ENCODE measurements around the gene GNAQ.
"Not testable (repeated sequence)": the region's sequence is repeated elsewhere in the genome, so short reads cannot be mapped to it uniquely, and the experiment has no call there.

The GNAQ gene

DNA sequence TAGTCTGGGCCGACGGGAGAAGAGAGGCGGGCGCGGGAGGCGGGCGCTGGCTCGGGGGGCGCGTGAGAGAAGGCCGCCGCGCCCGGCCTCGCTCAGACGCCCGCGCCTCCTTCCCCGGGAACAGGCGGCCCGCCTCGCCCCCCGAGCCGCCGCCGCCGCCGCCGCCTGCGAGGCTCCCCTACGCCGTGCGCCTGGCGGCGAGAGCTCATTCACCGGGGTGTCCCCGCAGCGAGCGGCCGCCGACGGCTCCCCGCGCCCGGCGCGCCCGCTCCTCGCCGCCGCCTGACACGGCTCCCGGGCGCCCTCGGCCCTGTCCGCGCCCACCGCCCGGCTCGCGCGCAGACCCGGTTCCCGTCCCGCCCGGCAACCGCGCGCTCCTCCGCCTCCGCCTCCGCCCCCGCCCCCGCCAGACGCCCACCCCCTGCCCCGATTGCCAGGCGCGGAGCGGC lies at the start of gene GNAQ:
GNAQ (minus strand) TSS at position 368 of the 449 bp plus-strand sequence. CDS start 576 bp downstream, outside the sequence.
- H3K27ac Mint-ChIP-seq, result peak within 1 kb of the TSS; percentile 96 to 97
- no peaks in the 10 kb centered on the region for H3K9me3 Mint-ChIP-seq
- DNase-seq, result peak; percentile 58 to 70
- ATAC-seq, result peak; percentile 55
- H3K27me3 Mint-ChIP-seq, result no peaks in the 10 kb centered on the region
- H3K4me3 Mint-ChIP-seq, result peak within 1 kb of the TSS; percentile 89 to 98
- H3K4me1 Mint-ChIP-seq, result peaks cover 61% of the 10 kb centered on the region

- H3K9me3 Mint-ChIP-seq, result peaks cover 27 to 31% of the 10 kb centered on the region in 2 donors
- no peaks in the 10 kb centered on the region for H3K27me3 Mint-ChIP-seq
- peak overlapping the region; percentile 91 to 97 for H3K27ac Mint-ChIP-seq
- ATAC-seq (peak; percentile 90), DNase-seq (peak; percentile 38 to 48)
- H3K4me3 Mint-ChIP-seq, result peak overlapping the region; percentile 45 to 52
- peaks cover 43% of the 10 kb centered on the region for H3K4me1 Mint-ChIP-seq
These were observed 43.0 kb upstream of the GNAQ start for GRCh38 chr9:78074385-78075291.

GRCh38 chr9:78073722-78074121 lies 42.1 kb upstream of the GNAQ start:
- H3K27me3 Mint-ChIP-seq, result no peaks in the 10 kb centered on the region
- peak overlapping the region; percentile 1 to 91 for H3K27ac Mint-ChIP-seq
- DNase-seq (no peak), ATAC-seq (no peak)
- H3K4me3 Mint-ChIP-seq, result peak overlapping the region in 1 of 2 donors; percentile 2
- H3K4me1 Mint-ChIP-seq, result peaks cover 43% of the 10 kb centered on the region
- peaks cover 22 to 23% of the 10 kb centered on the region in 2 donors for H3K9me3 Mint-ChIP-seq

DNA sequence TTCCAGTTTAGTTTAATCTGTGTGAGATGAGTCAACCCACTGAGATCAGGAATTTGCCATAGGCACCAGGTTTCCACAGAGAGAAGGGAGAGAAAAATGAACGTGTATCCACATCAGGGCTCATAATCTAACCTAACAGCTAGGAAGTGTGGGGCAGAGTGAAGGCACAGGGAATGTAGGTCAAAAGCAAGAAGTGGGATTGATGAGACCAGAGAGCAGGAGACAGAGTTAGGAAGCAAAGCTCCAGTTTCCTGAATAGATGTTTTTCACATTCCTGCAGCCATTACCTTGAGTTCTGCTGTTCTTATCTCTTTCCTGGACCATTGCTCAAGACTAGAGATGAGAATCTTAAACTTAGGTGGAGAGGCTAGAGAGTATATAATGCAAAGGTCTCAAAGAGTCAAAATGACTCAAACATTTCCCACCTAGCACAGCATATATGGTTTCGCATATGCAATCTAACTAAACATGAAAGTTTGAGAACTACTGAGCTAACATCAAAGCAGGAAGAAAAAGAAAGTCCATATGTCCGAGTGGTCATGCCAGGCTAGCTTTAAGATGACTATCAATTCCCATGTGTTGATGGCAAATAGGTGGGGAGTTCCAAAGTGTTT lies 41.1 kb upstream of the GNAQ start:
- DNase-seq, result no peak
- H3K4me1 Mint-ChIP-seq, result peaks cover 43% of the 10 kb centered on the region
- H3K27ac Mint-ChIP-seq, result peak overlapping the region in 1 of 2 donors; percentile 4
- peaks cover 15 to 17% of the 10 kb centered on the region in 2 donors for H3K9me3 Mint-ChIP-seq
- H3K27me3 Mint-ChIP-seq, result no peaks in the 10 kb centered on the region
- no peak overlapping the region for H3K4me3 Mint-ChIP-seq
- ATAC-seq, result peak; percentile 75

GRCh38 chr9:78070521-78070920 lies 38.9 kb upstream of the GNAQ start:
- H3K27me3 Mint-ChIP-seq, result no peaks in the 10 kb centered on the region
- peaks cover 13 to 16% of the 10 kb centered on the region in 2 donors for H3K9me3 Mint-ChIP-seq
- no peak overlapping the region for H3K27ac Mint-ChIP-seq
- H3K4me3 Mint-ChIP-seq, result no peak overlapping the region
- DNase-seq, result no peak
- H3K4me1 Mint-ChIP-seq, result peaks cover 33% of the 10 kb centered on the region
- no peak for ATAC-seq

- no peaks in the 10 kb centered on the region for H3K27me3 Mint-ChIP-seq
- H3K4me3 Mint-ChIP-seq, result no peak overlapping the region
- no peaks in the 10 kb centered on the region for H3K4me1 Mint-ChIP-seq
- no peak overlapping the region for H3K27ac Mint-ChIP-seq
- DNase-seq, result no peak
- H3K9me3 Mint-ChIP-seq, result peaks cover 8 to 19% of the 10 kb centered on the region in 2 donors
- ATAC-seq, result no peak
These were observed 32.5 kb upstream of the GNAQ start for GRCh38 chr9:78064075-78064474.

GRCh38 chr9:78062710-78063109 lies 31.1 kb upstream of the GNAQ start:
- Mint-ChIP-seq H3K4me1 (no peaks in the 10 kb centered on the region), H3K4me3 (no peak overlapping the region), H3K9me3 (peaks cover 8 to 26% of the 10 kb centered on the region in 2 donors), H3K27ac (no peak overlapping the region), H3K27me3 (no peaks in the 10 kb centered on the region)
- no peak for ATAC-seq
- DNase-seq, result no peak

GRCh38 chr9:78054218-78054617 lies 22.6 kb upstream of the GNAQ start:
- ATAC-seq, result peak; percentile 78
- peak overlapping the region in 1 of 2 donors; percentile 33 for H3K4me3 Mint-ChIP-seq

GRCh38 chr9:78053627-78054026 lies 22.0 kb upstream of the GNAQ start:
- Mint-ChIP-seq H3K4me1 (peaks cover 17% of the 10 kb centered on the region), H3K4me3 (no peak overlapping the region), H3K27ac (no peak overlapping the region), H3K27me3 (no peaks in the 10 kb centered on the region), H3K9me3 (peaks cover 0 to 14% of the 10 kb centered on the region in 2 donors)
- ATAC-seq (peak; percentile 40), DNase-seq (no peak)

More at GRCh38 chr9:78054218-78054617, 22.6 kb upstream of the GNAQ start:
- H3K27ac Mint-ChIP-seq, H3K27me3 Mint-ChIP-seq: not testable (repeated sequence)
- Mint-ChIP-seq H3K4me1 (peaks cover 17% of the 10 kb centered on the region), H3K9me3 (peaks cover 0 to 20% of the 10 kb centered on the region in 2 donors)
- DNase-seq, result peak in 1 of 2 donors; percentile 42

- ATAC-seq (no peak), DNase-seq (no peak)
- H3K27ac Mint-ChIP-seq, result no peak overlapping the region
- peaks cover 17% of the 10 kb centered on the region for H3K4me1 Mint-ChIP-seq
- H3K9me3 Mint-ChIP-seq, result peaks cover 0 to 8% of the 10 kb centered on the region in 2 donors
- H3K27me3 Mint-ChIP-seq, result no peaks in the 10 kb centered on the region
- H3K4me3 Mint-ChIP-seq, result no peak overlapping the region
These were observed 18.8 kb upstream of the GNAQ start for GRCh38 chr9:78050421-78050820.

DNA sequence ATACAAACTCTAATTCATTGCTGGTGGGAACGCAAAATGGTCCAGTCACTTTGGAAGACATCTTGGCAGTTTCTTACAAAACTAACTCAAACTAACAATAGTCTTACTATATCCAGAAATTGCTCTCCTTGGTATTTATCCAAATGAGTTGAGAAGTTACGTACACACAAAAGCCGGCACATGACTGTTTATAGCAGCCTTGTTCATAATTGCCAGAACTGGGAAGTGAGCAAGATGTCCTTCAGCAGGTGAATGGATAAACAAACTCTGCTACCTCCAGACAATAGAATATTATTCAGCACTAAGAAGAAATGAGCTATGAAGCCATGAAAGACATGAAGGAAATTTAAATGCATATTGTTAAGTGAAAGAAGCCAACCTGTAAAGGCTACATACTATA lies 17.9 kb upstream of the GNAQ start:
- Mint-ChIP-seq H3K9me3 (no peaks in the 10 kb centered on the region), H3K27me3 (peaks cover 8% of the 10 kb centered on the region), H3K4me1 (peaks cover 20% of the 10 kb centered on the region), H3K27ac (no peak overlapping the region), H3K4me3 (no peak overlapping the region)
- no peak for ATAC-seq
- DNase-seq, result no peak

GRCh38 chr9:78047106-78047505 lies 15.5 kb upstream of the GNAQ start:
- ATAC-seq (no peak), DNase-seq (no peak)
- Mint-ChIP-seq H3K4me1 (peaks cover 11% of the 10 kb centered on the region), H3K27ac (no peak overlapping the region), H3K27me3 (peaks cover 14% of the 10 kb centered on the region), H3K9me3 (no peaks in the 10 kb centered on the region), H3K4me3 (no peak overlapping the region)

GRCh38 chr9:78046112-78046511 lies 14.5 kb upstream of the GNAQ start:
- Mint-ChIP-seq H3K9me3 (no peaks in the 10 kb centered on the region), H3K27ac (no peak overlapping the region), H3K4me1 (peaks cover 11% of the 10 kb centered on the region), H3K27me3 (peaks cover 14% of the 10 kb centered on the region), H3K4me3 (no peak overlapping the region)
- DNase-seq, result no peak
- ATAC-seq, result no peak

GRCh38 chr9:78044886-78045285 lies 13.3 kb upstream of the GNAQ start:
- ATAC-seq, result no peak
- H3K27me3 Mint-ChIP-seq, result peaks cover 14% of the 10 kb centered on the region
- no peak overlapping the region for H3K4me3 Mint-ChIP-seq
- peaks cover 11% of the 10 kb centered on the region for H3K4me1 Mint-ChIP-seq
- DNase-seq, result no peak
- H3K27ac Mint-ChIP-seq, result no peak overlapping the region
- H3K9me3 Mint-ChIP-seq, result no peaks in the 10 kb centered on the region

GRCh38 chr9:78044189-78044588 lies 12.6 kb upstream of the GNAQ start:
- ATAC-seq (no peak), DNase-seq (no peak)
- H3K4me3 Mint-ChIP-seq, result no peak overlapping the region
- H3K4me1 Mint-ChIP-seq, result peaks cover 11% of the 10 kb centered on the region
- H3K27me3 Mint-ChIP-seq, result peaks cover 14% of the 10 kb centered on the region
- no peak overlapping the region for H3K27ac Mint-ChIP-seq
- H3K9me3 Mint-ChIP-seq, result no peaks in the 10 kb centered on the region

DNA sequence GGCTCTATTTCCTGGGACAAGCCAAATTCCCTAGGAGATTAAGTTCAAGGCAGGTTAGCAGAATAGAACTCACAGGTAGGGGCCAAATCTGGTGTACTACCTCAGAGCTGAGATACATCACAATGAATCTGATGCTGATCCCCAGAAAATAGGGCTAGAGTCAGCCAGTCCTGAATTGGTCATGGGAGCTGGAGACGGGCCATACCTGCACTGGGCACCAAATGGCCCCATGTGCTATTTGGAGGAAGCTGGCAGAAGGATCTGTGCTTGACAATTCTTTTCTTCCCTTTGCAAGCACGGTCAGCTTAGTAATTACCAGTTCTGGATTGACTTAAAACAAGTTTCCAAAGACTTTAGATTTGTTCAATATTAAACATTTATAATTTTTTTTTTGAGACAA lies 10.4 kb upstream of the GNAQ start:
- Mint-ChIP-seq H3K27me3 (peaks cover 14% of the 10 kb centered on the region), H3K9me3 (no peaks in the 10 kb centered on the region), H3K4me3 (no peak overlapping the region), H3K4me1 (peaks cover 11% of the 10 kb centered on the region), H3K27ac (no peak overlapping the region)
- DNase-seq, result no peak
- no peak for ATAC-seq

All from stimulated activated naive CD8-positive, alpha-beta T cell treated with anti-CD3 and anti-CD28 coated beads, Interleukin-15, amount 100 ng/mL, for 72 hours (primary cell).